SK-N-SH treated with all-trans-retinoic acid at 6 μM for 48 hours (cell line): ENCODE measurements around the gene CTSD.

Experiments used
- OSR1 ChIP-seq: fragments of 250-450 bp; sonication (Bioruptor Pico); IDR thresholded peaks from 2 replicates; pipeline ENCODE4 v1.8.0; 2022; ENCODE audit warnings: moderate library complexity, mild to moderate bottlenecking, inconsistent platforms
- PATZ1 ChIP-seq: fragments of 250-450 bp; sonication (Bioruptor Pico); IDR thresholded peaks from 2 replicates; pipeline ENCODE4 v1.8.0; 2020; ENCODE audit warnings: mild to moderate bottlenecking, moderate library complexity, borderline replicate concordance

DNA sequence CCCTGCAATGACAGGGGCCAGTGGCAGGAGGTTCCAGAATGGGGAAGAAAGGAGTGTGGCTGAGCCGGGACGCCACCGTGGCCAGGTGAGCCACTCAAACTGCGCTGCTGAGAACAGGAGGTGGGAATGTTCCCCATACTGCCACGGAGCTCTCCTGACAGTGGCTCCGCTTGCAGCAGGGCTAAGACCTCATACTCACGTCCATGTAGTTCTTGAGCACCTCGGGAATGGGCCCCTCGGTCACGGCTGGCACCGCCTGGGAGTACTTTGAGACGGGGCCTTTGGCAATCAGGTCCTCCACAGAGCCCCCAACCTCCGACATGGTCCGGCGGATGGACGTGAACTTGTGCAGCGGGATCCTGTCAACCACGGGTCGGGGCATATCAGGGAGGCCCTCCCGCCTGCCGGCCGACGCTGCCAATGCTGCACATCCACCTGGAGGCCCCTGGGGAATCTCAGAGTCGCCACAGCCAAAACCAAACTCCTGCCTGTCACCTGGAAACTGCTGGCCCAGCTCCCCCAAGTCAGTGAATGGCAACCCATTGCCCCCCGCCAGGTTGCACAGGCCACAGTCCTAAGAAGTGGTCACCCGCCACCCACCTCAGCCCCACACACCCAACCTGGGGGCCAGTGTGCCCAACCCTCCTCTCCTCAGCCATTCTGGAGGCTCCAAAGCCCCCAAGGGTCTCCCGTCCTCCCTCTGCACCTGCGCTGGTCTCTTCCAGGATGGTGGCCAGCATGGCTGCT lies 2.4 kb downstream of the CTSD start:
- TF ChIP-seq PATZ1 (CRISPR knock-in tag) (no peak), OSR1 (no peak)
